Measurements from ENCODE around the gene SLBP.

SLBP gene

DNA sequence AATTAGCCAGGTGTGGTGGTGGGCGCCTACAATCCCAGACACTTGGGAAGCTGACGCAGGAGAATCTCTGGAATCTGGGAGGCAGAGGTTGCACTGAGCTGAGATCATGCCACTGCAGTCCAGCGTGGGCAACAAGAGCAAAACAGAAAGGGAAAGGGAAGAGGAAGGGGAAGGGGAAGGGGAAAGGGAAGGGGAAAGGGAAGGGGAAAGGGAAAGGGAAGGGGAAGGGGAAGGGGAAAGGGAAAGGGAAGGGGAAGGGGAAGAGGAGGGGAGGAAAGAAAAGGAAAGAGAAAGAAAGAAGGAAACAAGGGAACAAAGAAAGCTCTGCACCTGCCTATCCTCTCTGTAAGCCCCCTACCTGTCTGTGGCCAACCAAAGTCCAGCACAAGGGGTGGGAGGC lies 63.2 kb downstream of the SLBP start:
- POLR2A ChIA-PET (ENCODE audit: low non-redundant PET), result no interaction called here
- TF ChIP-seq, protein P1, sequence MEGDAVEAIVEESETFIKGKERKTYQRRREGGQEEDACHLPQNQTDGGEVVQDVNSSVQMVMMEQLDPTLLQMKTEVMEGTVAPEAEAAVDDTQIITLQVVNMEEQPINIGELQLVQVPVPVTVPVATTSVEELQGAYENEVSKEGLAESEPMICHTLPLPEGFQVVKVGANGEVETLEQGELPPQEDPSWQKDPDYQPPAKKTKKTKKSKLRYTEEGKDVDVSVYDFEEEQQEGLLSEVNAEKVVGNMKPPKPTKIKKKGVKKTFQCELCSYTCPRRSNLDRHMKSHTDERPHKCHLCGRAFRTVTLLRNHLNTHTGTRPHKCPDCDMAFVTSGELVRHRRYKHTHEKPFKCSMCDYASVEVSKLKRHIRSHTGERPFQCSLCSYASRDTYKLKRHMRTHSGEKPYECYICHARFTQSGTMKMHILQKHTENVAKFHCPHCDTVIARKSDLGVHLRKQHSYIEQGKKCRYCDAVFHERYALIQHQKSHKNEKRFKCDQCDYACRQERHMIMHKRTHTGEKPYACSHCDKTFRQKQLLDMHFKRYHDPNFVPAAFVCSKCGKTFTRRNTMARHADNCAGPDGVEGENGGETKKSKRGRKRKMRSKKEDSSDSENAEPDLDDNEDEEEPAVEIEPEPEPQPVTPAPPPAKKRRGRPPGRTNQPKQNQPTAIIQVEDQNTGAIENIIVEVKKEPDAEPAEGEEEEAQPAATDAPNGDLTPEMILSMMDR (conservative IDR thresholded peaks at IDR 0.05; ENCODE audit: low read depth), result no peak
- peak overlapping the region; percentile 8; the same call in 1 of the 2 replicates for H3K27ac ChIP-seq
- DNase-seq (ENCODE audit: low spot score), result no peak
- CTCF ChIA-PET, result no interaction called here

GRCh38 chr4:1647432-1647831 lies 64.7 kb downstream of the SLBP start:
- no peak overlapping the region for H3K27ac ChIP-seq
- CTCF ChIA-PET, result interaction anchor here (0.7 kb wide), 1 partner anchor 97 kb away, joined by 4 read pairs; no protein-coding TSS in a partner anchor
- TF ChIP-seq, protein P1 (conservative IDR thresholded peaks at IDR 0.05; ENCODE audit: low read depth), result no peak
- no peak for DNase-seq (ENCODE audit: low spot score)
- POLR2A ChIA-PET (ENCODE audit: low non-redundant PET), result no interaction called here

DNA sequence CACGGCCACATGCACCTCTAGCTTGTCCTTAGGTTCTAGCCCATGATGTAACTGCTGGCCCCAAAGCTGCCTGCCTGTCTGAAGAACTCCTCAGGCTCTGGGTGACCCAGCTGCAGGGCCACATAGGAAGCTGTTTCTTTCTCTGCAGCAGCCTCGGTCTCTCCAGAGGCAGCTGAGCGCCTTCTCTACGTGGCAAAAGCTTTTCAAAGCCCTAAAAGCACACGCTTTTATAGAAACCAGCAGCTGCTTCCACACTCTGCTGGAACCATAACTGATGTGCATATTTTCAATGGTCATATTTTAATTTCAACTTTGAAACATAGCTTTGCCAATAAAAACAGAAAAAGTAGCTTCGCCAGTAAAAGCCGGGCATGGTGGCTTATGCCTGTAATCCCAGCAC lies 65.4 kb downstream of the SLBP start:
- POLR2A ChIA-PET (ENCODE audit: low non-redundant PET), result no interaction called here
- H3K27ac ChIP-seq, result no peak overlapping the region
- DNase-seq (ENCODE audit: low spot score), result no peak
- CTCF ChIA-PET, result interaction anchor here (0.7 kb wide), 1 partner anchor 97 kb away, joined by 4 read pairs; no protein-coding TSS in a partner anchor
- TF ChIP-seq, protein P1 (conservative IDR thresholded peaks at IDR 0.05; ENCODE audit: low read depth), result no peak

DNA sequence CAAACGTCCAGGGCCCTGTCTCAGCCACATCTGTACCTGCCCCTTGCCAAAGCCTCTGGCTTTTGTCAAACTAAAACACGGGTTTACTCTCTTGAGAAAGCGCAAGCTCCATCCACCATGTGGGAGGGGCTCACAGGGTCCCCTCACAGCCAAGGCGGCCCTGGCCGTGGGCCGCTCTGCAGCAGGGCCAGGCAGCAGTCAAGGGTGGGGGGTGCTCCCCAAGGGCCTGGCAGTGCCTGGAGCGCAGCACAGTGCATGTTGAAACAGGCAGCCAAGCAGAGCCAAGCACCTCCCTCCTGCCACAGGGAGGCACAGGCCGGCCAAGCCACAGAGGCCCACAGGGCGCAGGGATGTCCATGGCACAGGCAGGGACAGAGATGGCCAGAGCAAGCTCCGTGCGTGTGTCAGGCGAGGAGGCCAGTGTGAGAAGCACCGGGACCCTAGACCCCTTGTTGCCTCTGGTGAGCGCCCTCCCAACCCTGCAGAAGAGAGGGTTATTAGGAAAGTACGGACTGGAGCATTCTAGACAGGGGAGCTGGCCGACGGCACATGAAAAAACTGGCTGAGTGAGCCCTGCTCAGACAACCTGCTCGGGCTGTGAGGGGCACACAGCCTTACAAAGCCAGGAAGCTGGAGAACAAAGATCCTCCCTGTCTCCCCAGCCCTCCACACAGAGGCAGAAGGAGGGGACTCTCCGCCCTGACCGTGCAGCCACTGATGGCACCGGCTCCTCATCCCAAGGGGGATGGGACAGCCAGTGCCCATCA lies 67.0 kb downstream of the SLBP start:
- TF ChIP-seq, protein P1 (conservative IDR thresholded peaks at IDR 0.05; ENCODE audit: low read depth), result no peak
- POLR2A ChIA-PET (ENCODE audit: low non-redundant PET), result no interaction called here
- CTCF ChIA-PET, result interaction anchor here (1.4 kb wide), 1 partner anchor 16 kb away, joined by 4 read pairs; no protein-coding TSS in a partner anchor
- H3K27ac ChIP-seq, result peak overlapping the region; percentile 51
- DNase-seq (ENCODE audit: low spot score), result peak; percentile 46

GRCh38 chr4:1643971-1644735 lies 68.0 kb downstream of the SLBP start:
- TF ChIP-seq, protein P1 (conservative IDR thresholded peaks at IDR 0.05; ENCODE audit: low read depth), result no peak
- ChIA-PET POLR2A (ENCODE audit: low non-redundant PET) (no interaction called here), CTCF (interaction anchor here (0.7 to 1.4 kb wide), 2 partner anchors 15 kb away, joined by 3 to 4 read pairs; no protein-coding TSS in a partner anchor)
- peak overlapping the region; percentile 51 for H3K27ac ChIP-seq
- DNase-seq (ENCODE audit: low spot score), result no peak

Measured in RWPE1 (cell line).